Measurements from ENCODE around the gene RCAN3.

Gene RCAN3

DNA sequence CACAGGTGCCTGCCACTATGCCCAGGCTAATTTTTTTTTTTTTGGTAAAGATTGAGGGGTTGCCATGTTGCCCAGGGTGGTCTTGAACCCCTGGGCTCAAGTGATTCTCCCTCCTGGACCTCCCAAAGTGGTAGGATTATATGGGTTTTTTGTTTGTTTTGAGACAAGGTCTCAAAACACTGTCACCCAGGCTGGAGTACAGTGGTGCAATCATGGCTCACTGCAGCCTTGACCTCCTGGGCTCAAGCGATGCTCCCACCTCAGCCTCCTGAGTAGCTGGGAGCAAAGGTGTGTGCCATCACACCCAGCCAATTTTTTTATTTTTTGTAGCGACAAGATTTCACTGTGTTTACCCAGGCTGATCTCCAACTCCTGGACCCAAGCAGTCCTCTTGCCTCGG is 8.9 kb upstream of the RCAN3 start:
- TF ChIP-seq CTCF (IDR thresholded peaks at IDR 0.05), result no peak
- no peak for TF ChIP-seq ZFX (IDR thresholded peaks at IDR 0.05; ENCODE audit: borderline replicate concordance)

DNA sequence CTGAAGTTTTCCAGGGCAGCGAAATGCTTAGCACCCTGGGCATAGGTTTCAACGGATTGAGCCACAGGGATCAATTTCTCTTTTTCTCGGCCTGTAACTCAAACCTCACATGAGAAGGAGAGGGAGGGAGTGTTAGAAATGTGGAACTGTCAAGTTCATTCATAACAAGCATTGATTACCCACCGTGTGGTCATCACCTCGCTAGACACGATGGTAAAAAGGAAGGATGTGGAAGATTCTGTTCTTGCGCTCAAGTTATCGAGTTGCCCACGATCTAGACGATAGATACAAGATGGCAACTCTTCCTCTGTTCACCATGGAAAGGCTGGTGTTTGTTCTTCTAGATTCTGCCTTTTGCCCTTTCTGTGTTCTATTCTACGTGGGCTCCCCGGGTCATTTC is 4.0 kb upstream of the RCAN3 start:
- no peak overlapping the region for H3K27ac ChIP-seq
- no peak for TF ChIP-seq CTCF (IDR thresholded peaks at IDR 0.05)
- no peak for TF ChIP-seq ZFX (IDR thresholded peaks at IDR 0.05; ENCODE audit: borderline replicate concordance)

More for the DNA sequence above, 8.9 kb upstream of the RCAN3 start:
- no peak overlapping the region for H3K27ac ChIP-seq

- TF ChIP-seq CTCF (IDR thresholded peaks at IDR 0.05), result no peak
- no peak for TF ChIP-seq ZFX (IDR thresholded peaks at IDR 0.05; ENCODE audit: borderline replicate concordance)
- H3K27ac ChIP-seq, result no peak overlapping the region
Observed at GRCh38 chr1:24500448-24501048, 2.1 kb upstream of the RCAN3 start.

DNA sequence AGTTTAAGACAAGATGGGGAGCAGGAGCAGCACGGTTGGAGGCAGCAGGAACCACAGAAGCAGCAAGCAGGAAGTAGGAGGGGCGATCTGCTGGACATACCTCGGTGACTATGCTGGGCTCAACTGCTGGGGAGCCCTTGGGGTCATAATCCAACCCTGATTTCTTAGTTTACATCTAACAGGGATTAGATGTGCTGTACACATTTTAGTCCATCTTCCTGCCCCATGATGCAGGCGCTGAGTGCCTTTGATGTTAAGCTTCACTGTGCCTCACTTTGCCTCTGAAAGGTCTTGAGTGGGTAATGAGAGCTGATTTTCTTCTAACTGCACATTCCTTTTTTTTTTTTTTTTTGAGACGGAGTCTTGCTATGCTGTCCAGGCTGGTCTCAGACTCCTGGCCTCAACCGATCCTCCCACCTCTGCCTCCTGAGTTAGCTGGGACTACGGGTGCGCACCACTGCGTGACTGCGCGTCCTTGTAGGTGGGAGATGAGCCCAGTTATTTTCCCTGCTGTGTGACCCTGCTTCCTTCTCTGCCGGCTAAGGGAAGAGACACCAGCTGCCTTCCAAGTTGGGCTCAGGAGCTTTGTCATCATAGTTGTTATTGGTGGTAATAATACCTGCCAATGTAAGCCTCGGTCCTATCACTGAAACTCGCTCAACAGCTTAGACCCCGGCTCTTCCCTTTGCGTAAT is 1.1 kb upstream of the RCAN3 start:
- TF ChIP-seq ZFX (IDR thresholded peaks at IDR 0.05; ENCODE audit: borderline replicate concordance) (no peak), CTCF (IDR thresholded peaks at IDR 0.05) (no peak)
- peak overlapping the region; percentile 67; the same call in 1 of the 2 replicates for H3K27ac ChIP-seq

DNA sequence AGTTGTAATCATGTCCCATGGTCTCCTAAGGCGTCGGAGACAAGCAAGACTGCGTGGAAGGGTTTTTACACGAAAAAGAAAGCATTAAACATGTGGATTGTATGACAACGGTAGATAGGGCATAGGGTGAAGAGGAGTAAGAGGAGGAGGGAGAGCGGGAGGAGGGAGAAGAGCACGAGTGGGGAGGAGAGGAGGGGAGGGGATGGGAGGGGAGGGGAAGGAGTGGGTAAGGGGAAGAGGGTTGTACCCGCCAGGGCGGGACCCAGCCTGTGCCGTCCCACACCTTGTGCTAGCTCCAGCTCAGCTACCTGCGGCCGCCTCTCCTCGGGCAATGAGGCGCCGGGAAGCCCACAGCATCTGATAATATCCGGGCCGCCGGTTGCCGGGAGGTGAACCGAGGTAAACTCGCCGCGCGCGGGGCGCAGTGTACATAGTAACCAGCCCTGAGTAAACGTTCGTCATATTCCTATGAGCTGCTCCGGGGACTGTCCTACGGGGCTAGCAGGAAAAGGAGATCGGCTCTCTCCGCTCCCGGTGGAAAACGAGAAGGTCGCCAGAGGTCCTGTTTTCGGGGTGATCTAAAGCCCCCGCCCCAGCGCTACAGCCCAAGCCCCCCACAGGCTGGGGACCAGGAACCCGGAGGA is 449 bp upstream of the RCAN3 start:
- TF ChIP-seq CTCF (IDR thresholded peaks at IDR 0.05), result no peak
- no peak for TF ChIP-seq ZFX (IDR thresholded peaks at IDR 0.05; ENCODE audit: borderline replicate concordance)
- peak overlapping the region; percentile 67 for H3K27ac ChIP-seq

GRCh38 chr1:24503059-24503751 is 569 bp downstream of the RCAN3 start:
- peak overlapping the region; percentile 67 for H3K27ac ChIP-seq
- TF ChIP-seq ZFX (IDR thresholded peaks at IDR 0.05; ENCODE audit: borderline replicate concordance) (no peak), CTCF (IDR thresholded peaks at IDR 0.05) (no peak)

Data from 22Rv1 (cell line).